PC-3 (cell line): ENCODE results near the gene SYNE1.

Experiments used
- CTCF ChIP-seq: fragments of 300-600 bp; sonication (generic); conservative IDR thresholded peaks from 2 replicates; pipeline ENCODE4 v1.5.1; 2017; ENCODE audit warnings: antibody characterized with exemption, low read depth, mild to moderate bottlenecking, low read length
- EZH2 ChIP-seq: fragments of 300-600 bp; sonication (generic); IDR thresholded peaks from one replicate; pipeline ENCODE4 v1.6.1; 2017; ENCODE audit warnings: antibody characterized with exemption, mild to moderate bottlenecking, low read length; ENCODE audit not compliant: unreplicated experiment
- EZH2phosphoT487 ChIP-seq: fragments of 300-600 bp; sonication (generic); IDR thresholded peaks from 2 replicates; pipeline ENCODE4 v1.6.1; 2018; ENCODE audit warnings: mild to moderate bottlenecking, antibody characterized with exemption, low read length, borderline replicate concordance

GRCh38 chr6:152087701-152088100, 549.5 kb downstream of the SYNE1 start:
- TF ChIP-seq CTCF, result no peak
- TF ChIP-seq EZH2phosphoT487, result no peak
- no peak for TF ChIP-seq EZH2
